AG08396 (cell line): ENCODE measurements around the gene DDX50.
"Not testable (repeated sequence)": the region's sequence is repeated elsewhere in the genome, so short reads cannot be mapped to it uniquely, and the experiment has no call there.

Experiments used
- DNase-seq: peaks from one replicate; pipeline ENCODE4 v3.0.0; 2012; ENCODE audit warnings: low spot score, mixed read lengths

The DDX50 gene

DNA sequence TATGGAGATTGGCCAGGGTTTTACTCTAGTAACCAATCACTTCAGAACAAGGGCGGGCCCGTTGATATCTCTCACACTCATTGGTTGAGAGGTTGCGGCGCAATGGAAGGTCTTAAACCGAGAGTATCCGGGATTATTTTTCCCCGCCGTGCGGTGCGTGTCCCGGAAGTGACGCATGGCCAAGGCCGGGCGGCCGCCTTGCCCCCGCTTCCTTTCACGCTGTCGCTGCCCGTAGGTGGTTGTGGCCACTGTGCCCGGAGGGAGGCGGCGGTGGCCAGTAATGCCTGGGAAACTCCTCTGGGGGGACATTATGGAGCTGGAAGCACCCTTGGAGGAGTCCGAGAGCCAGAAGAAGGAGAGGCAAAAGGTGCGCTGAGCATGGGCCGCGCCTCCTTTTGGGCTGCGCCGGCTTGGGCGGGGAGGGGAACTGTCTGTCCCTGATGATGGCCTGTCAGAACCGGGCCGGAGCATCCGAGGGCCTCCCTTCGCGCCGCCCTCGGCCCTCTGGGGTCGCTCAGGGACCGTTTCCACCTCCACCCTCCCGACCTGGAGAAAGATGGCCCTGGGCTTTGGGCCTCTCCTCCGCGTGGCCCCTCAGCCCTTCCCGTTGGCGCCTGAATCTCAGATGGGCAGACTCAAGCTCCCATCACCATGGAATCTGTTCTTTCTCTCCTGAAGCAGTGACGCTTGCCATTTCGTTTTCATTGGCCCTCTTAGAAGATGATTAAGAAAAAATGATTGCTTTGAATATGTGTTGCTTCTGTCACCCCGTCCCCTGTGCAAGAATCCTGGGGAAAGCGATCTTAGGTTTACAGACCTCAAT, at the start of gene DDX50:
DDX50 (plus strand) TSS at position 211 of the 823 bp plus-strand sequence; CDS start at position 281, 70 bp downstream.
- DNase-seq, result peak; percentile 94

- no peak for DNase-seq
Measured at GRCh38 chr10:68856352-68856751, 44.8 kb upstream of the DDX50 start.

GRCh38 chr10:68857005-68857404, 44.1 kb upstream of the DDX50 start:
- DNase-seq, result no peak

- no peak for DNase-seq
Measured at GRCh38 chr10:68861253-68861652, 39.9 kb upstream of the DDX50 start.

DNA sequence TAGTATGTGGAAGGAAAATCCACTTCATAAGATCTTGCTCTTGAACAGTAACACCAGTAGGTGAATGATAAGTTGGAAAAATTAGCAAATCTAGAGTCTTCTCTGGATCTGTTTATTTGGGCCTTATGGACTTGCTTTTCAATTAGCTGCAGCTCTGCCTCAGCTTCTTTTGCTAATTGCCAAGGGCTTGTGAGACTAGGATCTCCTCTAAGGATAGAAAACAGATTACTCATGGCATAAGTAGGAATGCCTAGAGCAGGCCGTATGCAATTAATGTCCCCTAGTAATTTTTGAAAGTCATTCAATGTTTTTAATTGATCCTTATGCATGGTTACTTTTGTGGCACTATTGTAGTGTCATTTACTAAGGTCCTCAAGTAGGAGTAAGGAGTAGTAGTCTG, 36.5 kb upstream of the DDX50 start:
- DNase-seq, result no peak

GRCh38 chr10:68868173-68868572, 32.9 kb upstream of the DDX50 start:
- not testable (repeated sequence) for DNase-seq

DNA sequence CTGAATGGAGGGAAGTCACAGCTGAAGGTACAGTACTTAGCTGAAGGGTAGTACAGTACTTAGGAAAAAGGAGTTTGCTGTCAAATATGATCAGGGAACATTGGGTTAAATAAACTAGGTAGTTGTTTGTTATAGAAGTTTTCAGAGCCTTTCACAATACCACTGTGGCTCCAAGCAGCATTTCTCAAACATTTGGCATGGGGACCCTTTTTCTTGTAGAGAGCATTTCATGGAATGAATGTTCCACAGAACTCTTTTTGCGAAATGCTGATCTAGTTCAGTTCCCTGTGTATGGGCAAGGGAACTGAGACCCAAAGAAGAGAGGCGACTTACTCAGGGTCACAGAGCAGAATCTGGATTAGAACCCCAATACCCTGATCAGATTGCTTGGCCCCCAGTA, 31.5 kb upstream of the DDX50 start:
- DNase-seq, result no peak

DNA sequence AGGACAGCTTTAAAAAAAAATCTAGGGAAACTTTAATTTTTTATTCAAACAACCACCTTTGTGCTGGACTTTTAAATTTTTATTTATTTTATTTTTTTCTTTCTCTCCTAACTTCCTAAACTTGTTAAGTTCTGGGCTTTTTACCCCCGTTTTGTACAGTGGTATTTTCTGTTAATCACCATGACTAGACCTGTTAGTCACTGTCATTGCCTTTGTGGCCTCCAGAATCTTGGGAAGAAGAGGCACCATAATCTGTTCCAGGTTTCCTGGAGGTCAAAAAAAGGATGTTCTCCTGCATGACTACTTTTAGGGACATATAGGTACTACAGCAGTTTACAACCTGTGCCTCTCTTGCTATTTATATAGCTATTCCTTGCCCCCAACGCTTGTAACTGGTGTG, 31.1 kb upstream of the DDX50 start:
- DNase-seq, result no peak

DNA sequence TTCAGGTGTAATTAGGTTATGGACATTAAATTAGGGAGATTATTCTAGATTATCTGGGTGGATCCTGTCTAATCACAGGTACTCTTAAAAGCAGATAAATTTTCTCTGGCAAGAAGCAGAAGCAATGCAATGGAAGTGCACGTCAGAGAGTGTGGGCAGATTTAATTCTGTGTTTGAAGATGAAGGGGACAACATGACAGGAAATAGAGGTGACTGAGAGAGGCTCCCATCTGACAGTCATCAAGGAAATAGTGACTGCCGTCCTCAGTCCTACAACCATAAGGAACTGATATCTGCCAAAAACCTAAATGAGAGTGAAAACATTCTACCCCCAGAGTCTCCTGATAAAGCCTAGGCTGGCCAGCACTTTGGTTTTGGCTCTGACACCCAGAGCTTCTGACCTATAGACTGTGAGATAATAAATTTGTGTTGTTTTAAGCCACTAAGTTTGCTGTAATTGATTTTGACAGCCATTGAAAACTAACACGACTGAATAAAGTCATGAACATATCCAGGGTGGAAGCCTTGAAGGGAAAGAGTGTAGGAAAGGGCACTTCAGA, 30.5 kb upstream of the DDX50 start:
- no peak for DNase-seq

GRCh38 chr10:68871105-68871711, 29.9 kb upstream of the DDX50 start:
- DNase-seq, result no peak

GRCh38 chr10:68871731-68872342, 29.3 kb upstream of the DDX50 start:
- no peak for DNase-seq

GRCh38 chr10:68876246-68877138, 24.6 kb upstream of the DDX50 start:
- no peak for DNase-seq

DNA sequence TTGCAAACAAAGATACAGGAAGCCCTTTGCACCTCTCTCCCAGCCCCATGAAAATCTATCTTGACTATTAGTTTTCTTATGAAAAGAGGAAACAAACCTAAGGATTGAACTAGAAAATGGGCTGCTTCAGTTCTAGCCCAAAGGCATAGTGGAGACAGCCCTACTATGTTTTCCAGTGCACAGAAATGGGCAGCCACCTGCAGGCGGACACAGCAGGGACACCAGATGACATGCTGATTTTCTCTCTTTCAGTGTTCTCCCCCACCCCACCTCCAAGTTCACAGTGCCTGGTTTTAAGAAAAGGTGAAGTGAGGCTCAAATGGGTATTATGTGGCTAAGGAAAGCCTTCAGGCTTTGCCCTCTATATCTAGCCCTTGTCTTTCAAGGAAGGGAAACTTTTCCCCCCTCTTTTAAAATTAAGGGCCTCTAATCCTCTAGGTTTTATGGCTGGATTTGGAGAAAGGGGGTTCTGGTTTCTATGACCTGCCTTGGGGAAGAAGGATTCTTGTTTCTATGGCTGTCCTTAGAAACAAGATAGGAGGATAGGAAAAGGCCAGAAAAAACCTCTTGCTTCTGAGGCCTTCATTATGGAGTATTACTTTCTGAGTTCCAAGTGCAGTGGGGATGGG, 23.5 kb upstream of the DDX50 start:
- no peak for DNase-seq

- no peak for DNase-seq
Measured at GRCh38 chr10:68878496-68878895, 22.6 kb upstream of the DDX50 start.

GRCh38 chr10:68879628-68880027, 21.5 kb upstream of the DDX50 start:
- no peak for DNase-seq

- no peak for DNase-seq
Measured at GRCh38 chr10:68880181-68880580, 20.9 kb upstream of the DDX50 start.

DNA sequence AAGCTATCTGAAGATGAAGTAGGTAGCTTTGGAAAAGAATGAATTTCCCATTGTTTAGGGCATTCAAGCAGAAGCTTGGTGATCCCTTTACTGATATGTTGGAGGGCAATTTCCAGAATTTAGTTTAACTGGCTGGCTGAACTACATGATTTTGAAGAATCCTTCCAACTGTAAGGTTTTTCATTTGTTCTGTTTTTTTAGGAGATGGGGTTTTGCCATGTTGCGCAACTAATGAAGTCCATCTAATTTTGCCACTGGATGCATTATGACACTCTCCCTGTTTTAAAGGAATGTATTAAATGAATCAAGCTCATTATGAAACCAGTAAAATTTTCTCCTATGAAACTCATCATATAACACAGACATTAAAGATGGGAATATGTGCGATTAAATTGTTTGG, 6.1 kb upstream of the DDX50 start:
- DNase-seq, result no peak

- DNase-seq, result peak; percentile 49
Measured at GRCh38 chr10:68897336-68897741, 3.8 kb upstream of the DDX50 start.

GRCh38 chr10:68899186-68899745, 1.8 kb upstream of the DDX50 start:
- DNase-seq, result no peak

DNA sequence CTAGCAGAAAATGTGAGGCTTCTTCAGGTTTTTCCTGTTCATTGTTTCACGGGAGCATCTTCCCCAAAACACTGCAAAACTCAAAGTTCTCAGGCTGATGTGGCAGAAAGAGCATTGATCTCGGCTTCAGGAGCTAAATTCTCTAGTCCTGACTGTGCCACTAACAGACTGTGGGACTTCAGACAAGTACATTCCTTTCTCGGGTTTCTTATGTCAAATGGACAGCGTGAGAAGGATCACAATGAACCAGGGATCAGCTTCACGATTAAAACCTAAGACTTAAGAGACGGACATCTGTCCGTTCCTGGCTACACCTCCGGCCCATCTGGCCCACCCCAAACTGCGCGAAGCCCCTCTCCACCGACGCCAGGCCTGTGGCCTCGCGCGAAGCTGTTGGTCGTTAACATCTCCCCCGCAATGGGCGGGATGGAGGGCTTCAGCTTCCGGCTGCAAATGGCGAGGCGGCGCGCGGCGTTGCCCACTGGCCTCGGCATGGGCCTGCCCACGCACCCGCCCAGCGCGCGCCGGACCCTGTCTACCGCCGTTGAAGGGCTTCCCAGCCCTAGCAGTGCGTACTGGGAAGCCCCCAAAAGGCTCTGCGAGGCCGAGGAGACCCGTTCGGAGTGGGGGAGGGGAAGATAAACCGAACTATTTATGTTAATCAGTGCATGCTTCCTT, 549 bp upstream of the DDX50 start:
- no peak for DNase-seq
